CD14-positive monocyte (primary cell): ENCODE data around the gene TMEM94. TPM values are rescaled to one million over a fixed set of nuclear protein-coding genes. Genes with fewer than 3 reads are reported as not detected.

Experiments
- DNase-seq, 3 donors: peaks; one replicate each; pipeline ENCODE4 v3.0.0-alpha.2; 2011 to 2022
- H2AFZ ChIP-seq: 2 replicates; pipeline ENCODE4 v1.6.0; 2012; ENCODE audit warnings: mild to moderate bottlenecking, low read depth, low read length, inconsistent platforms; ENCODE audit not compliant: insufficient read depth, poor library complexity, severe bottlenecking
- H3K27ac ChIP-seq, 2 donors: 1 replicate in 1 of 2; 2 replicates in 1 of 2; pipeline ENCODE4 v1.5.1; 2012 to 2013; ENCODE audit warnings: low read length in 2 of 2, control low read depth in 1 of 2, inconsistent platforms in 1 of 2, low read depth in 1 of 2, mild to moderate bottlenecking in 1 of 2
- H3K27me3 ChIP-seq, 2 donors: one replicate each; pipeline versions ENCODE4 v1.6.0 to v1.6.1; 2011 to 2013; ENCODE audit warnings: low read length in 2 of 2; ENCODE audit not compliant: control insufficient read depth in 2 of 2, insufficient read depth in 2 of 2
- H3K36me3 ChIP-seq, 2 donors: replicated peaks in 1 of 2; 1 replicate in 1 of 2; 2 replicates in 1 of 2; pipeline versions ENCODE4 v1.5.1 to v1.6.1; 2012 to 2013; ENCODE audit warnings: low read length in 2 of 2, control low read depth in 1 of 2, inconsistent platforms in 1 of 2, mild to moderate bottlenecking in 1 of 2; ENCODE audit not compliant: insufficient read depth in 2 of 2, control insufficient read depth in 1 of 2
- H3K4me1 ChIP-seq, 2 donors: 1 replicate in 1 of 2; 2 replicates in 1 of 2; pipeline versions ENCODE4 v1.5.1 to v1.6.1; 2012 to 2013; ENCODE audit warnings: low read length in 2 of 2, control low read depth in 1 of 2, inconsistent platforms in 1 of 2, mild to moderate bottlenecking in 1 of 2, moderate library complexity in 1 of 2; ENCODE audit not compliant: insufficient read depth in 2 of 2, control insufficient read depth in 1 of 2
- H3K4me2 ChIP-seq: replicated peaks from 2 replicates; pipeline ENCODE3; 2012; ENCODE audit warnings: low read length, moderate library complexity, mild to moderate bottlenecking; ENCODE audit not compliant: poor library complexity, severe bottlenecking; ENCODE audit errors: extremely low read depth
- H3K4me3 ChIP-seq, 3 experiments: fragments of 200-600 bp in 1 of 3; sonication (generic) in 1 of 3; replicated peaks in 1 of 3; 1 replicate in 2 of 3; 2 replicates in 1 of 3; pipeline ENCODE4 v1.5.1; 2011 to 2013; ENCODE audit warnings: low read length in 3 of 3, mild to moderate bottlenecking in 3 of 3, control low read depth in 2 of 3, low read depth in 2 of 3, inconsistent platforms in 1 of 3, moderate library complexity in 1 of 3
- H3K79me2 ChIP-seq: 2 replicates; pipeline ENCODE4 v1.6.0; 2012; ENCODE audit warnings: mild to moderate bottlenecking, control low read depth, inconsistent platforms, low read length, moderate library complexity; ENCODE audit not compliant: insufficient read depth
- H3K9ac ChIP-seq: 2 replicates; pipeline ENCODE4 v1.6.0; 2017; ENCODE audit warnings: low read length, mild to moderate bottlenecking; ENCODE audit not compliant: insufficient read depth, poor library complexity, severe bottlenecking
- H3K9me3 ChIP-seq, 2 donors: replicated peaks in 1 of 2; 1 replicate in 1 of 2; 2 replicates in 1 of 2; pipeline versions ENCODE4 v1.5.1 to v1.6.1; 2012 to 2013; ENCODE audit warnings: low read length in 2 of 2, control low read depth in 1 of 2; ENCODE audit not compliant: control insufficient read depth in 1 of 2, insufficient read depth in 1 of 2
- H4K20me1 ChIP-seq: 2 replicates; pipeline ENCODE4 v1.6.0; 2012; ENCODE audit warnings: mild to moderate bottlenecking, low read length, control low read depth, moderate library complexity; ENCODE audit not compliant: insufficient read depth
- H3K27ac Mint-ChIP-seq, 7 donors: one replicate each; pipeline ENCODE4 v1.8.0; 2020; ENCODE audit warnings: mild to moderate bottlenecking in 7 of 7, mixed read lengths in 7 of 7, moderate library complexity in 6 of 7, inconsistent platforms in 2 of 7
- H3K27me3 Mint-ChIP-seq, 3 donors: one replicate each; pipeline ENCODE4 v1.8.0; 2021 to 2022; ENCODE audit warnings: low read depth in 3 of 3, mild to moderate bottlenecking in 3 of 3, mixed read lengths in 3 of 3, moderate library complexity in 3 of 3, inconsistent platforms in 1 of 3
- H3K36me3 Mint-ChIP-seq, 2 donors: one replicate each; pipeline ENCODE4 v1.8.0; 2020; ENCODE audit warnings: mixed read lengths in 2 of 2, inconsistent platforms in 1 of 2, mild to moderate bottlenecking in 1 of 2
- H3K4me1 Mint-ChIP-seq: one replicate; pipeline ENCODE4 v1.8.0; 2020; ENCODE audit warnings: mild to moderate bottlenecking, mixed read lengths
- H3K4me3 Mint-ChIP-seq, 2 donors: one replicate each; pipeline ENCODE4 v1.8.0; 2020; ENCODE audit warnings: mild to moderate bottlenecking in 2 of 2, mixed read lengths in 2 of 2, moderate library complexity in 1 of 2
- H3K9me3 Mint-ChIP-seq, 7 donors: one replicate each; pipeline ENCODE4 v1.8.0; 2020 to 2022; ENCODE audit warnings: mixed read lengths in 7 of 7, mild to moderate bottlenecking in 6 of 7, moderate library complexity in 6 of 7, inconsistent platforms in 2 of 7
- CTCF ChIP-seq: fragments of 200-600 bp; IDR thresholded peaks from one replicate; pipeline ENCODE4 v1.8.0; 2022; ENCODE audit warnings: antibody characterized with exemption, mild to moderate bottlenecking
- WGBS: methylation state at CpG from one replicate; pipeline ENCODE4 v1.1.5; 2013; ENCODE audit warnings: missing lambda C conversion rate; ENCODE audit not compliant: insufficient coverage; 5-methylcytosine and 5-hydroxymethylcytosine counted together
- intact Hi-C, 2 donors: fragments of 100-400 bp; cut with micrococcal nuclease; formaldehyde crosslinking; loops; one replicate each; pipeline versions ENCODE4 v1.15.0 to v1.15.1; 2023
- polyA plus RNA-seq, 3 donors: library from polyadenylated mRNA; depleted of rRNA in 1 of 3; unstranded in 2 of 3; stranded (reverse) in 1 of 3; fragments of 300-500 nt in 2 of 3; fragments of >200 nt in 1 of 3; fragmentation: Illumina TruSeq in 2 of 3; gene quantifications; 1 replicate in 2 of 3; 2 replicates in 1 of 3; pipeline ENCODE4 v1.2.3, GENCODE V29; 2012 to 2021

TMEM94 gene
- polyA plus RNA-seq, 3 donors = 7.2 to 129 (median 8.4) TPM

GRCh38 chr17:75494326-75494877 is 38.0 kb downstream of the TMEM94 start:
- Histone ChIP-seq H4K20me1 (no peaks in the 10 kb centered on the region), H3K9me3 (no peaks in the 10 kb centered on the region), H3K79me2 (no peaks in the 10 kb centered on the region), H3K4me2 (no peak overlapping the region), H3K4me1 (no peaks in the 10 kb centered on the region), H3K27me3 (no peaks in the 10 kb centered on the region), H3K36me3 (peaks cover 72 to 96% of the 10 kb centered on the region in 2 donors), H2AFZ (no peak overlapping the region), H3K27ac (no peak overlapping the region), H3K9ac (no peak overlapping the region), H3K4me3 (no peak overlapping the region)
- intact Hi-C loops = no loop called here
- no peak overlapping the region for H3K4me3 Mint-ChIP-seq
- TF ChIP-seq CTCF = no peak
- DNase-seq = no peak
- H3K27ac Mint-ChIP-seq = peak overlapping the region in 2 of 7 donors; percentile 2 to 27
- 99% methylated on average over 10 of the region's 14 CpGs for WGBS
- H3K9me3 Mint-ChIP-seq = no peaks in the 10 kb centered on the region
- peaks cover 20% of the 10 kb centered on the region for H3K4me1 Mint-ChIP-seq
- peaks cover 77 to 94% of the 10 kb centered on the region in 2 donors for H3K36me3 Mint-ChIP-seq
- peaks cover 0 to 3% (median 2%) of the 10 kb centered on the region in 3 donors for H3K27me3 Mint-ChIP-seq

- 100% methylated on average over 3 of the region's 11 CpGs for WGBS
- no peaks in the 10 kb centered on the region for H4K20me1 ChIP-seq
- Mint-ChIP-seq H3K36me3 (peaks cover 84 to 90% of the 10 kb centered on the region in 2 donors), H3K4me1 (peaks cover 23% of the 10 kb centered on the region), H3K4me3 (no peak overlapping the region), H3K9me3 (no peaks in the 10 kb centered on the region), H3K27me3 (peaks cover 0 to 3% (median 2%) of the 10 kb centered on the region in 3 donors), H3K27ac (peak overlapping the region in 1 of 7 donors; percentile 58)
- no peaks in the 10 kb centered on the region for H3K79me2 ChIP-seq
- no peak overlapping the region for H3K27ac ChIP-seq
- H3K9ac ChIP-seq = no peak overlapping the region
- intact Hi-C loops = no loop called here
- no peak overlapping the region for H2AFZ ChIP-seq
- no peak overlapping the region for H3K4me3 ChIP-seq
- no peak overlapping the region for H3K4me2 ChIP-seq
- no peak for DNase-seq
- no peaks in the 10 kb centered on the region for H3K4me1 ChIP-seq
- no peak for TF ChIP-seq CTCF
- no peaks in the 10 kb centered on the region for H3K9me3 ChIP-seq
- H3K27me3 ChIP-seq = no peaks in the 10 kb centered on the region
- peaks cover 75 to 97% of the 10 kb centered on the region in 2 donors for H3K36me3 ChIP-seq
These were observed 39.6 kb downstream of the TMEM94 start for GRCh38 chr17:75496005-75496404.
